ENCODE measurements around the gene PHB1. TPM values are rescaled to one million over a fixed set of nuclear protein-coding genes. Genes with fewer than 3 reads are reported as not detected.
A peak's percentile ranks its signal among the peaks of the same experiment; 100 is the strongest.

Gene PHB1
- total RNA-seq, 1 donor from 2014 or later = 154 TPM

- no peak for DNase-seq (ENCODE audit: low read depth in 2 of 2)
Observed at GRCh38 chr17:49406421-49407061, 8.1 kb downstream of the PHB1 start.

GRCh38 chr17:49404906-49405305 is 9.8 kb downstream of the PHB1 start:
- no peak for DNase-seq (ENCODE audit: low read depth in 2 of 2)

DNA sequence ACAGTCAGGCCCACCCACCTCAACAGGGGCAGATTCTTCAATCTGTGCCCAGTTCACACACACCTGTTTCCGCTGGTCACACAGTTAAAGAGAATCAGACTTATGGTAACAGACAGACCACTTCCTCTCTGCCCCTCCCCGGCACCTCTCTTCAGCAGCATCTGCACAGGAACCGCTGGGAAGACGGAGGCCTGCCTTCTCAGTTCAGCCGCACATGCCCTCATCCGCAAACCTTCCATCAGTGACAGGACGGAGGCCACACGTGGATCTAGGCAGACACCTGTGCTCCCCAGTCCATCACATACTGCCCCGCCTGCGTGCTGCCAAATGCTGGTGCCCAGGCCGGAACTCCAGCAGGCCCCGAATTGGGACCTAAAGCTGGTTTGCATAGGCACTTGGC is 10.3 kb downstream of the PHB1 start:
- no peak for DNase-seq (ENCODE audit: low read depth in 2 of 2)

DNA sequence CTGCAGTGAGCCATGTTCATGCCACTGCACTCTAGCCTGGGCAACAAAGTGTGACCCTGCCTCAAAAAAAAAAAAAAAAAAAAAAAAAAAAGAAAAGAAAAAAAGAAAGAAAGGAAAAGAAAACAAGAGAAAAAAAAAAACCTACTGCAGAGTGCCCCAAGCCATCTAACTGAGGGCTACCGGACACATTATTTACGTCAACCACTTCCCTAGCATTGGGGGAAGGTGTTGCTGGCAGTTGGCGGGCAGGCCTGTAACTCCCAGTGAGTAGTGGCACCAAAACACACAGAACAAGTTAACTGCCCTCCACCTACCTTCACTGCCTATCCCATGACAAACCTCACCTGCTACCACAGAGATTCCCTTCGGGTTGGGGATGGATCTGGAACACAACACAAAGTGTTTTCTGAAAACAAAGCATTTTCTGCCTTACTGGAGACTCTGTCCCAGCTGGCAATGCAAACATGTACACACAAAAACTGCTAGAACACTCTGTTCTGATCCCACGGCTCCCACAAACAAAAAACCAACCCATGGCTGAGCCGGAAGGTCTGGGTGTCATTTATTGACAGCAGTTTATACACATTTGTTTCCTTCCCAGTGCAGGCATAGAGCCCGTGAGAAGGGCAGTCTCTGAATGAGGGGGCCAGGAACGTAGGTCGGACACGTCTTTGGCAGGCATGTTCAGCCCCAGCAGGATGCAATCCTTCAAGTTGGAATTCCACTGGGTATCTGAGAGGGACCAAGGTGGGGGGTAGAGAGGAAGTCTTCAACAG is 11.0 kb downstream of the PHB1 start:
- DNase-seq (ENCODE audit: low read depth in 2 of 2) = peak in 1 of 2 donors; percentile 42

DNA sequence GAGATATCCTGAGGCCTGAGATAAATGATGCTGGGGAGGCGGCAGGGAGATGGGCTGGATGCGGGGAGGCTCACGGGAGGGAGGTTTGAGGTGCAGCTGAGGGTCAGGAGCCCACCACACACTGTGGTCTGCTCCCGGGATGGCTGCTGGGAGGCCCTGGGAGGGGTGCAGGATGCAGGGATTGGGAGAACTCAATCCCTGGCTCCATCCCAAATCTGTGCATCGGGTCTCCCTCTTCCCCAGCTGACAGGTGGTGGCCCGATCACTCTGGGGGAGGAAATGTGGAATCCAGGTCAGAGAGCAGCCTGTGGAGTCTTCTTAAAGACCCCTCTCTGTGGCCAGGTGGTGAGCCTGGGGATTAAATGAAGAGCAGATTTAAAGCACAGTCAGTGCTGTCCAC is 12.0 kb downstream of the PHB1 start:
- no peak for DNase-seq (ENCODE audit: low read depth in 2 of 2)

- DNase-seq (ENCODE audit: low read depth in 2 of 2) = no peak
Observed at GRCh38 chr17:49401971-49402611, 12.6 kb downstream of the PHB1 start.

DNA sequence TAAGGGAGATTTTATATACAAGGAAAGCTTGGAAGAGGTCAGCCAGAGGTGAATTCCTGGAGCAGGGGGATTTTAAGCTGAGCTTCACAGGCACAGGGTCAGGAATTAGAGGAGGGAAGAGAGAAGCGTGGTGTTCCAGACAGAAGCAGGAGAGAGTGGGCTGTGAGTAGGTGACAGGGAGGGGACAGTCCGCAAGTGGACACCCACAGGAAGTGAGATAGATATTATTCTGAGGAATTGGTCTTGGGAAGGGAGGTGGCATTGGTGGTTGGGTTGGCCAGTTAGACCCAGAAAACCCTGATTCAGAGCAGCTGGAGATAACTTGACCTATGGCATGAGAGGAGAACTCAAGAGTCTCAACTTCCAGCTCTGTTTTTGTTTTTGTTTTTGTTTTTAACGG is 14.7 kb downstream of the PHB1 start:
- no peak for DNase-seq (ENCODE audit: low read depth in 2 of 2)

GRCh38 chr17:49397586-49397985 is 17.1 kb downstream of the PHB1 start:
- no peak for DNase-seq (ENCODE audit: low read depth in 2 of 2)

DNA sequence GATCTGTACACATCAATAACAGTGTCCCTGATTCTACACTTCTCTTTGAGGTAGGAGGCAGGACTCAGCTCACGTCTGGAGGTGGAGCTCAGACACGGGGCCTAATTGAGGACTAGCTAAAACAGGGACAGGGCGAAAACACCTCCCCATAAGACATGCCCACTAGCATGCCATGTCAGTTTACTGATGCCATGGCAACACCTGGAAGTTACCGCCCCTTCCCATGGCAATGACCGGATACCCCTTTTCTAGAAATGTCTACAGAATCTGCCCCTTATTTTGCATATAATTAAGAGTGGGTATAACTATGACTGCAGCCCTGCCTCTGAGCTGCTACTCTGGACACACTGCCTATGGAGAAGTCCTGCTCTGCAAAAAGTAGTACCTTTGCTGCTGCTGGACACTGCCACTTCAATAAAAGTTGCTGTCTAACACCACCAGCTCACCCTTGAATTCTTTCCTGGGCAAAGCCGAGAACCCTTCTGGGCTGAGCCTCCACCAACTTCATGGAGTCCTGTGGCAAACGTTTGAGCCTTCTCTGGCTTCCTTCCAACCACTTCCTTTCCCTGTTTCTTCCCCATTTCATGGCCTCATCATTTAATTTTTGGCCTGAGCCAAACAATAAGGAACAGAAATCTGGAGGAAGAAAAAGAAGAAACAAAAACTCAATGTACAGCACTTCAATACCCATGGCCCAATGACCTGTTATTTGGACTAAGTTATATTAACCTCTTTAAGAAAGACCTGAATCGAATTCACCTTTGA is 21.0 kb downstream of the PHB1 start:
- no peak for DNase-seq (ENCODE audit: low read depth in 2 of 2)

GRCh38 chr17:49390548-49391324 is 23.9 kb downstream of the PHB1 start:
- DNase-seq (ENCODE audit: low read depth in 2 of 2) = peak; percentile 22 to 63

DNA sequence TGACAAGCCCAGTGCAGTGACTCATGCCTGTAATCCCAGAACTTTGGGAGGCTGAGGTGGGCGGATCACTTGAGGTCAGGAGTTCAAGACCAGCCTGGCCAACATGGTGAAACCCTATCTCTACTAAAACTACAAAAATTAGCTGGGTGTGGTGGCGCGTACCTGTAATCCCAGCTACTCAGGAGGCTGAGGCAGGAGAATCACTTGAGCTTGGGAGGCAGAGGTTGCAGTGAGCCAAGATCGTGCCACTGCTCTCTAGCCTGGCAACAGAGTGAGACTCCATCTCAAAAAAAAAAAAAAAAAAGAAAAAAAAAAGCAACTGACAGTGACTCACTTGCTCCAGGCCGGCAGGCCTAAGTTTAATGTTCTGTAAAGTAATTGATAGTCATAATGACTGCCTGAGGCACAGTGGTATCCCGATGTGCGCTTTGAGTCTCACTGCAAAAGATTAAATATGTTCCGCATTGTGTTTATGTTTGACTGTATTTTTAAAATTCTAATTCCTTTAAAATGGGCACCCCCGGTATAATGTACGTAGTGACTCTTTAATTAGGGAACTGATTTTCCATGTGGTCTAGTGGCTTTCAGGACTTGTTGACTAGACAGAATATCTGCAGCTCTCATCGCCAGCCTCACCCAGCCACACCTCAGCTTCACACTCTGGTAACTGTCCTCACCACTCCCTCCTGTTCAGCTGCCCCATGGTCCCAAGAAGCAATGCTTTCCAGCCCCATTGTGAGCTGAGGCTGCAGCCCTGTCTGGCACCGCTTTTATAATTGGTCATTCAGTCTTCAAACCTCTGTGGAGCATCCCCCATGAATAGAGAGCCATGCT is 25.0 kb downstream of the PHB1 start:
- peak in 1 of 2 donors; percentile 17 for DNase-seq (ENCODE audit: low read depth in 2 of 2)

DNA sequence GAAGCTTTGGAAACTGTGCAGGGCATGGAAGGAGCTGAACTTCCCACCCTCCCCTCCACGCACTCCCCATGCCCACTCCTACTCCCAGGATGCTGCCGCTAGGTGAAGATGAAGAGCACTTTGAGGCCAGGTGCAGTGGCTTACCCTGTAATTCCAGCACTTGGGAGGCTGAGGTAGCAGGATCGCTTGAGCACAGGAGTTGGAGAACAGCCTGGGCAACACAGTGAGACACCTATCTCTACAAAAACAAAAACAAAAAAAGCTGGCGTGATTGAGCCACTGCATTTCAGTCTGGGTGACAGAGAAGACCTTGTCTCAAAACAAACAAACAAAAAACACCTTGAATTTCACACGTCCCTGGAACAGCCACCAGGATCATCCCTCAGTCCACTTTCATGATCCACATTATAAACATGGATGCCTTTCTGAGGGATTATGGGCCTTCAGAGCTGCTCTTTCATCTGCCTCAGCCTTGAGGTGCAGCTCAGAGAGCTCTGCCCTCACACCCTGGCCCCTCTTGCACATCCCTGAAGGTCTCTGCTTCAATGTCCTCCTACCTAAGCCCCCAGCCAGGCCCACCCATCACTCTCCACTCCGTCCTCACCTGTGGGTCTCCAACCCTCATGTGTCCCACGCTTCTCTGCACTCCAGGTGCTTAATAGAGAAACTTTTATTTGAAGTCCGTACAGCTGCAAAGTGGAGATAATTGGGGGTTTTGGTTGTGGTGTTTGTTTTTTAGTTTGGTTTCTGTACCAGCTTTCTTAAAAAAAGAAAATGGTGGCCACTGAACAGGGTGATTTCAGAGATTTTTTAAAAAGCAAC is 25.8 kb downstream of the PHB1 start:
- no peak for DNase-seq (ENCODE audit: low read depth in 2 of 2)

GRCh38 chr17:49388290-49388640 is 26.4 kb downstream of the PHB1 start:
- no peak for DNase-seq (ENCODE audit: low read depth in 2 of 2)

GRCh38 chr17:49387498-49388289 is 27.0 kb downstream of the PHB1 start:
- no peak for DNase-seq (ENCODE audit: low read depth in 2 of 2)

- no peak for DNase-seq (ENCODE audit: low read depth in 2 of 2)
Observed at GRCh38 chr17:49386373-49386772, 28.3 kb downstream of the PHB1 start.

DNA sequence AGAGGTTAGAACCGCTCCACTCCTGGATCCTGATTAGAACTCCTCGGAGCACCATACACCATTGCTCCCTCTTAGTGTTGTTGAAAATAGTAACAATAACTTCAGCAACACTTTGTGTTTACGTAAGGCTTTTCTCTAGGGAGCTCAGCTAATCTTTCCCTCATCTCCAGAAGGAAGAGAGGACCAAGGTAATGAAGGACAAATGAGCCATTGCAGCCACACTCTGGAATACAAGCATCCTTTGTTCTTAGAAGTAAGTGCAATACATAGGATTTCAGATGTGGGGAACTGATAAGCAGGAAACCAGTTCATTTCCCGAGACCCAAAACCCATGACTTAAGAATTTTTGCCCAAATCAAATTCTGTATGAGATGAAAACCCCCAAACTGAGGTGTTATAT is 29.7 kb downstream of the PHB1 start:
- DNase-seq (ENCODE audit: low read depth in 2 of 2) = no peak

DNA sequence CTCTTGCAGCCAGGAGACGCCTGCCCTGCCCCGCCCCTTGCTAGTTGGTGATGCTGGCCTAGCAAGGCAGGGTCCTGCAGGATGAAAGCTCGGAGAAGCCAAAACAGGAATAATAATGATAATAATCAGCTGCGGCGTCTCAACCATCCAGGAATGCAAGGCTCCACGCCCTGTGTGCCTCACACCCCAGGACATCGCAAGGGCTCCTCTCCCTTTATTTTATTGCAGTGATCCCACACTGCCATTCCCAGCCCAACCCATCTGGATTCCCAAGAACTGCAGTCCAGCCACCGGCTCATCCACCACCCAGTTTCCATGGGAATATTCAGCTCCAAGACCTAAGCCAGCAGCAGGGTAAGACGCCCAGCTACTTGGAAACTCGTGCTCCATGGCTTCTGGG is 31.6 kb downstream of the PHB1 start:
- no peak for DNase-seq (ENCODE audit: low read depth in 2 of 2)

- no peak for DNase-seq (ENCODE audit: low read depth in 2 of 2)
Observed at GRCh38 chr17:49382556-49382955, 32.1 kb downstream of the PHB1 start.

DNA sequence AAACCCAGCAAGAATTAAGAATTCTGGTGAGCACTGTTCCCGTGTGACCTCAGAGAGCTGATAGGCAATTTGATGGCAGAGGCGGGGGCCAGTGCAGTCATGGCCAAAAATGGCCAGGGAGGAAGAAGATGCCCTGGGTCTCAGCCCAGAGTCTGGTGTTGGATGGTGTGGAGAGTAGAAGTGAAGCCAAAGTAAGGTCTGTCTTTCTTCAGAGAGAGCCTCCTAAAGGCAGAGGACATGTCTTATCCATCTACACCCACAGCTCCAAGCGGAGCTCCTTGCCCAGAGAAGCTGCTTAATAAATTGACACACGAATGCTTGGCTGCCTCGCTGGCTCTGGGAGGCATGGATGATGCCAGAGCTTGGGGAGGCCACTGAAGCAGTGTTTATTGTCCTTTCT is 32.9 kb downstream of the PHB1 start:
- no peak for DNase-seq (ENCODE audit: low read depth in 2 of 2)
